PC-3 (cell line): ENCODE measurements around the gene PCDHB12. TPM values are rescaled to one million over a fixed set of nuclear protein-coding genes. Genes with fewer than 3 reads are reported as not detected.
"Not testable (repeated sequence)": the region's sequence is repeated elsewhere in the genome, so short reads cannot be mapped to it uniquely, and the experiment has no call there.

Experiments used
- ATAC-seq: fragments of 200-7000 bp; cut with Tn5 transposase; 2 replicates; pipeline ENCODE4 v1.9.1; 2020; ENCODE audit warnings: mild to moderate bottlenecking, moderate library complexity
- Bru-seq: library from RNA; stranded (reverse); fragments of 400-500 nt; gene quantifications from one replicate; lab custom pipeline; 2021; lab: Mats Ljungman, UMichigan
- BruChase-seq, 2 experiments: library from RNA; stranded (reverse); fragments of 400-500 nt; gene quantifications; one replicate each; lab custom pipeline; 2021; lab: Mats Ljungman, UMichigan
- BruUV-seq: library from RNA; stranded (reverse); fragments of 400-500 nt; replicated peaks from 2 replicates; lab custom pipeline; 2021; lab: Mats Ljungman, UMichigan
- CTCF ChIA-PET: fragments of 300-600 bp; sonication (Branson Sonifier 250); formaldehyde crosslinking; loops from one replicate; lab custom pipeline; 2022; ENCODE audit warnings: antibody characterized with exemption; lab: Charles Lee
- POLR2A ChIA-PET: fragments of 300-600 bp; sonication (Branson Sonifier 250); formaldehyde crosslinking; loops from one replicate; lab custom pipeline; 2022; ENCODE audit warnings: antibody characterized with exemption; ENCODE audit not compliant: unreplicated experiment; lab: Charles Lee
- DNase-seq: peaks from one replicate; pipeline ENCODE4 v3.0.0-alpha.2; 2015
- H2AFZ ChIP-seq: fragments of 300-600 bp; sonication (generic); 2 replicates; pipeline ENCODE4 v1.6.0; 2016; ENCODE audit warnings: antibody characterized with exemption, low read length
- H3F3A ChIP-seq: fragments of 300-600 bp; sonication (generic); one replicate; pipeline ENCODE4 v1.6.0; 2017; ENCODE audit warnings: antibody characterized with exemption, low read length, control low read depth, mild to moderate bottlenecking; ENCODE audit not compliant: unreplicated experiment
- H3K27ac ChIP-seq: fragments of 300-600 bp; sonication (generic); 2 replicates; pipeline ENCODE4 v1.5.1; 2016; ENCODE audit warnings: mild to moderate bottlenecking, low read length
- H3K27me3 ChIP-seq: fragments of 300-600 bp; sonication (generic); 2 replicates; pipeline ENCODE4 v1.6.1; 2016; ENCODE audit warnings: low read length, mixed read lengths
- H3K36me3 ChIP-seq: fragments of 300-600 bp; sonication (generic); 2 replicates; pipeline ENCODE4 v1.6.1; 2016; ENCODE audit warnings: low read depth, mixed run types, low read length, mixed read lengths
- H3K4me1 ChIP-seq: fragments of 300-600 bp; sonication (generic); 2 replicates; pipeline ENCODE4 v1.5.1; 2016; ENCODE audit warnings: low read length; ENCODE audit not compliant: insufficient read depth
- H3K4me2 ChIP-seq: fragments of 300-600 bp; sonication (generic); 2 replicates; pipeline ENCODE4 v1.6.0; 2016; ENCODE audit warnings: low read length
- H3K4me3 ChIP-seq: fragments of 300-600 bp; sonication (generic); 2 replicates; pipeline ENCODE4 v1.5.1; 2016; ENCODE audit warnings: mild to moderate bottlenecking, low read length, mixed read lengths
- H3K79me2 ChIP-seq: fragments of 300-600 bp; sonication (generic); 2 replicates; pipeline ENCODE4 v1.6.1; 2017; ENCODE audit warnings: low read length, mixed read lengths
- H3K9ac ChIP-seq: fragments of 300-600 bp; sonication (generic); 2 replicates; pipeline ENCODE4 v1.6.0; 2016; ENCODE audit warnings: mild to moderate bottlenecking, low read length
- H3K9me2 ChIP-seq: fragments of 300-600 bp; sonication (generic); replicated peaks from 2 replicates; pipeline ENCODE4 v1.6.1; 2016; ENCODE audit warnings: mixed run types, low read length, mixed read lengths
- H3K9me3 ChIP-seq: fragments of 300-600 bp; sonication (generic); 2 replicates; pipeline ENCODE4 v1.6.1; 2016; ENCODE audit warnings: low read length, mixed read lengths
- H4K20me1 ChIP-seq: fragments of 300-600 bp; sonication (generic); 2 replicates; pipeline ENCODE4 v1.6.1; 2016; ENCODE audit warnings: low read length, mixed read lengths
- CTCF ChIP-seq: fragments of 300-600 bp; sonication (generic); conservative IDR thresholded peaks from 2 replicates; pipeline ENCODE4 v1.5.1; 2017; ENCODE audit warnings: antibody characterized with exemption, low read depth, mild to moderate bottlenecking, low read length
- EZH2 ChIP-seq: fragments of 300-600 bp; sonication (generic); IDR thresholded peaks from one replicate; pipeline ENCODE4 v1.6.1; 2017; ENCODE audit warnings: antibody characterized with exemption, mild to moderate bottlenecking, low read length; ENCODE audit not compliant: unreplicated experiment
- EZH2phosphoT487 ChIP-seq: fragments of 300-600 bp; sonication (generic); IDR thresholded peaks from 2 replicates; pipeline ENCODE4 v1.6.1; 2018; ENCODE audit warnings: mild to moderate bottlenecking, antibody characterized with exemption, low read length, borderline replicate concordance
- intact Hi-C: fragments of 100-400 bp; cut with micrococcal nuclease; formaldehyde crosslinking; loops from 2 replicates; pipeline ENCODE4 v1.9.0; 2023
- long read RNA-seq: library from polyadenylated mRNA; unstranded; transcript quantifications from one replicate; pipeline ENCODE4 v2.0.0, GENCODE V29; 2021; ENCODE audit not compliant: unreplicated experiment
- total RNA-seq: library from RNA; depleted of rRNA; stranded (reverse); fragments of >200 nt; gene quantifications from 2 replicates; pipeline ENCODE4 v1.2.3, GENCODE V29; 2014; rRNA removed

PCDHB12 gene
- 0.15 and 0.63 TPM in 2 replicates for total RNA-seq
- percentile 30 among the genes with signal in this experiment for Bru-seq, nascent RNA
- percentile 39 among the genes with signal in this experiment for BruChase-seq, experiment 1, labeled RNA remaining after a 6-hour chase
- BruChase-seq, experiment 2, labeled RNA remaining after a 2-hour chase, result percentile 54 among the genes with signal in this experiment
- long read RNA-seq, result 0 reads

GRCh38 chr5:141208478-141208877 lies at the start of gene PCDHB12:
Gene PCDHB12 (plus strand): TSS chr5:141208719. CDS start chr5:141208908, 189 bp downstream.
- intact Hi-C loops, result no loop called here
- Histone ChIP-seq H3K9me2 (no peaks in the 10 kb centered on the region), H3K4me3 (no peak within 1 kb of the TSS), H3K27ac (no peak within 1 kb of the TSS), H3F3A (no peaks in the 10 kb centered on the region), H2AFZ (peak within 1 kb of the TSS; percentile 42; the same call in 1 of the 2 replicates), H3K9me3 (no peaks in the 10 kb centered on the region), H3K4me2 (no peak within 1 kb of the TSS), H3K4me1 (no peaks in the 10 kb centered on the region), H4K20me1 (no peaks in the 10 kb centered on the region), H3K36me3 (no peaks in the 10 kb centered on the region), H3K79me2 (no peaks in the 10 kb centered on the region), H3K27me3 (no peaks in the 10 kb centered on the region), H3K9ac (no peak within 1 kb of the TSS)
- DNase-seq, result peak; percentile 20
- TF ChIP-seq EZH2 (no peak), EZH2phosphoT487 (no peak), CTCF (peak; percentile 28; the same call in 1 of the 2 replicates)
- no TSS peak for BruUV-seq
- ChIA-PET CTCF (no interaction called here), POLR2A (no interaction called here)
- ATAC-seq, result no peak

GRCh38 chr5:141172381-141173204 lies 35.9 kb upstream of the PCDHB12 start, which contains the start of gene PCDHB7:
Gene PCDHB7 (plus strand): TSS chr5:141172644. CDS start chr5:141172836, 192 bp downstream.
- Histone ChIP-seq H3F3A (no peaks in the 10 kb centered on the region), H2AFZ (no peak within 1 kb of the TSS), H3K9ac (no peak within 1 kb of the TSS), H4K20me1 (no peaks in the 10 kb centered on the region), H3K27ac (no peak within 1 kb of the TSS), H3K9me3 (peaks cover 12% of the 10 kb centered on the region), H3K79me2 (no peaks in the 10 kb centered on the region), H3K36me3 (no peaks in the 10 kb centered on the region), H3K4me1 (no peaks in the 10 kb centered on the region), H3K4me3 (no peak within 1 kb of the TSS), H3K4me2 (no peak within 1 kb of the TSS), H3K9me2 (no peaks in the 10 kb centered on the region), H3K27me3 (no peaks in the 10 kb centered on the region)
- CTCF ChIA-PET, result interaction anchor here (0.6 kb wide), 1 partner anchor 291 kb away, joined by 4 read pairs; no protein-coding TSS in a partner anchor
- POLR2A ChIA-PET, result no interaction called here
- TF ChIP-seq CTCF (peak; percentile 45; the same call in 1 of the 2 replicates), EZH2phosphoT487 (no peak)
- no TSS peak for BruUV-seq
- no peak for DNase-seq
- no peak for ATAC-seq
- intact Hi-C loops, result no loop called here

GRCh38 chr5:141174291-141175104 lies 34.0 kb upstream of the PCDHB12 start:
- intact Hi-C loops, POLR2A ChIA-PET, ATAC-seq, H3K4me3 ChIP-seq, H4K20me1 ChIP-seq, BruUV-seq, H3K79me2 ChIP-seq, H2AFZ ChIP-seq, H3K27ac ChIP-seq, H3K9ac ChIP-seq, H3F3A ChIP-seq, H3K36me3 ChIP-seq, H3K9me2 ChIP-seq, DNase-seq, CTCF ChIA-PET, H3K27me3 ChIP-seq, H3K4me1 ChIP-seq, H3K4me2 ChIP-seq: not testable (repeated sequence)
- H3K9me3 ChIP-seq, result peaks cover 12% of the 10 kb centered on the region
